D721Med (cell line): ENCODE data around the gene COL23A1.

Experiments used
- DNase-seq: peaks from one replicate; pipeline ENCODE4 v3.0.0; 2011; ENCODE audit warnings: low spot score; ENCODE audit not compliant: insufficient read length
- FAIRE-seq: peaks from 2 replicates; lab custom pipeline; 2011; peaks lifted over from hg19 to GRCh38; lab: Jason Lieb, UNC
- TF ChIP-seq, protein P1 (sequence below): IDR thresholded peaks from 2 replicates; pipeline ENCODE4 v1.5.1; 2012; ENCODE audit warnings: mild to moderate bottlenecking, control low read depth; ENCODE audit not compliant: insufficient read depth; ENCODE audit errors: missing control alignments

COL23A1 gene

DNA sequence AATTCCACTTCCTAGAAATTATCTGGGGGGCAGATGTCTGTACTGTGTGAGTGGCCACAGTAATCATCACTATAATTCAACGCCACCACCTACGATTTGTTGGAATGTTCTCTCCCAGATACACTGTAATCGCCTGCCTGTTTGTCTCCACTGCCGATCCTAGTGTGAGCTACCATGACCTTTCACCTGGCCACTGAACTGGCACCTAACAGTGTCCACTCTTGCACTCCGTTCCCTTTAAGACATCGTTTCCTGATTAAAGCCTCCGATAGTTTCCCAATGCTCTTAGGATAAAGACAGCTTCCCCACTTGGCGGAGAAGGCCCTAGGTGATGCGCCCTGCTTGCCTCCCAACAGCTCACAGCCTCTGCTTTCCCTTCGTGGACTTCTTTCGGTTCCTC, 361.6 kb downstream of the COL23A1 start:
- no peak for FAIRE-seq
- DNase-seq = no peak
- TF ChIP-seq, protein P1, sequence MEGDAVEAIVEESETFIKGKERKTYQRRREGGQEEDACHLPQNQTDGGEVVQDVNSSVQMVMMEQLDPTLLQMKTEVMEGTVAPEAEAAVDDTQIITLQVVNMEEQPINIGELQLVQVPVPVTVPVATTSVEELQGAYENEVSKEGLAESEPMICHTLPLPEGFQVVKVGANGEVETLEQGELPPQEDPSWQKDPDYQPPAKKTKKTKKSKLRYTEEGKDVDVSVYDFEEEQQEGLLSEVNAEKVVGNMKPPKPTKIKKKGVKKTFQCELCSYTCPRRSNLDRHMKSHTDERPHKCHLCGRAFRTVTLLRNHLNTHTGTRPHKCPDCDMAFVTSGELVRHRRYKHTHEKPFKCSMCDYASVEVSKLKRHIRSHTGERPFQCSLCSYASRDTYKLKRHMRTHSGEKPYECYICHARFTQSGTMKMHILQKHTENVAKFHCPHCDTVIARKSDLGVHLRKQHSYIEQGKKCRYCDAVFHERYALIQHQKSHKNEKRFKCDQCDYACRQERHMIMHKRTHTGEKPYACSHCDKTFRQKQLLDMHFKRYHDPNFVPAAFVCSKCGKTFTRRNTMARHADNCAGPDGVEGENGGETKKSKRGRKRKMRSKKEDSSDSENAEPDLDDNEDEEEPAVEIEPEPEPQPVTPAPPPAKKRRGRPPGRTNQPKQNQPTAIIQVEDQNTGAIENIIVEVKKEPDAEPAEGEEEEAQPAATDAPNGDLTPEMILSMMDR = no peak

GRCh38 chr5:178227929-178228328, 362.3 kb downstream of the COL23A1 start:
- DNase-seq = no peak
- TF ChIP-seq, protein P1 = no peak
- FAIRE-seq = no peak

GRCh38 chr5:178227138-178227659, 363.0 kb downstream of the COL23A1 start:
- TF ChIP-seq, protein P1 = no peak
- DNase-seq (no peak), FAIRE-seq (no peak)

- TF ChIP-seq, protein P1 = no peak
- FAIRE-seq (no peak), DNase-seq (no peak)
Observed at GRCh38 chr5:178225174-178225573, 365.0 kb downstream of the COL23A1 start.

DNA sequence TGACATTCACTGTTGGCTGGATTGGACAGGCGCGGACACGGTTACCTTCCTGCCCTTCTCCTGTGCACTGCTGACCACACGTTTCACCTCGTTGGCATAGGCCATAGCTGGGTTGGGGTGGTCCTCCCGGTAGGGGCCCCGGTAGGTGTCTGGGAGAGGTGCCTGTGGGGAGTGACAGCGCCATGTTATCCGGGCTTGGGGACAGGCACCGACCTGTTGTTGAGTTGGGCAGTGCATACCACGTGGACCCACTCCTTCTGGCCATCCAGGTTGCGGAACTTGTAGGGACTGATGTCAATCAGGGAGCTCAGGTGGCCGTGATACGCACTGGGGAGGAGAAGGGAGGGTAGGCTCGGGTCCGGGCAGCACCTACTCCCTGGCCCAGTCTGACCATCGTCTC, 365.8 kb downstream of the COL23A1 start:
- FAIRE-seq (no peak), DNase-seq (no peak)
- TF ChIP-seq, protein P1 = no peak

DNA sequence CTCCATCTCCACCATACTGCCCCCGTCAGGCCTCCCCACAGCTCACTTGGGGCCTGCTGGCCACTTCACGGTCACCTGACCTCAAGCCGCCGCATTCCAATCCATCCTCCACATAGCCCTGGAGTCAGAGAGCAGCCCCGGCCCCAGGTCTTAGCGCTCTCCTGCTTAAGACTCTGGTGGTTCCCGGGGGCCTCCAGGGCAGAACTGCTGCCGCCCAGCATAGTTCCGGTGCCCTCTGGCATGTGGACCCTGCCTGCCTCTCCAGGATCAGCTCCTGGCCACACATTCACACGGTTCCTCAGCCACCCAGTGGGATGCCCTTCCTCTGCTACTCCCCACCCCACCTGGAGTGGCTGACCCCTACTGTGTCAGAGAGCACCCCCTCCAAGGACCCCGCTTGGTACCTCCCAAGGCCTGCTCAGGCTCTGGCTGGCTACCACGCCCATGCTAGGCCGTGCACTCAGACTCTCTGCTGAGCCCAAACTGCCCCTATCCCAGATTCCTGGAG, 366.3 kb downstream of the COL23A1 start:
- no peak for FAIRE-seq
- no peak for DNase-seq
- TF ChIP-seq, protein P1 = no peak

DNA sequence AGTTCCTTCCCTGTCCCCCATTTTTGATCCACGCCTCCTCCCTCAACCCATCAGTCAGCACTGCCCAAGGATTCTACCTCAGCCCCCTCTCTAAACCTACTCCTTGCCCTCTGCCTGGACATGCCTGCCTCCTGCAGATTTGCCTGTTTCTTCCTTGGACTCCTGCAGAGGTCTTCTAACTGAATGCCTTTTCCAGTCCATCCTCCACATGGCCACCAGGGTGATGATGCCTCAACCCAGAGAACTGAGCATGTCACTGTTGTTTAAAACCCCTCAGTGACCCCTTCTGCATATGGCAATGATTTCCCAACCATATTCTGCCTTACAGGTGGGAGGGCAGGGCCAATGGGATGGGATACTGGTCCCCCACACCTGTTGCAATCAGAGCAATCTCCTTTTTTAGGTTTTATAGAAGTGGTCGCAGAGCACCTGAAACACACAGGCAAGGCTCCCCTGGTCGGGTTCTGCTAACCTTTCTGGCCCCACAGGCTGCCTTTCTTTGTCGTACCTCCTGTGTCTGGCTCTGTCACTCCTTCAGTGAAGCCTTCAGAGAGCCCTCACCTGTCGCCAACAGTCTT, 366.9 kb downstream of the COL23A1 start:
- no peak for FAIRE-seq
- TF ChIP-seq, protein P1 = no peak
- DNase-seq = no peak
